Hepatocyte (in vitro differentiated cells): ENCODE measurements around the gene BRIP1. TPM values are rescaled to one million over a fixed set of nuclear protein-coding genes. Genes with fewer than 3 reads are reported as not detected.

Experiments used
- DNase-seq: peaks from one replicate; pipeline ENCODE4 v3.0.0-alpha.2; 2016; ENCODE audit warnings: low spot score
- H2AFZ ChIP-seq: fragments of 200-600 bp; sonication (generic); 2 replicates; pipeline ENCODE4 v1.6.0; 2016; ENCODE audit warnings: antibody characterized with exemption, mild to moderate bottlenecking
- H3K27ac ChIP-seq: fragments of 200-600 bp; sonication (generic); 2 replicates; pipeline ENCODE4 v1.5.1; 2016; ENCODE audit warnings: mild to moderate bottlenecking
- H3K27me3 ChIP-seq: fragments of 200-600 bp; sonication (generic); 2 replicates; pipeline ENCODE4 v1.6.1; 2016
- H3K36me3 ChIP-seq: fragments of 200-600 bp; sonication (generic); replicated peaks from 2 replicates; pipeline ENCODE4 v1.5.1; 2016; ENCODE audit warnings: low read depth; ENCODE audit not compliant: insufficient read depth
- H3K4me1 ChIP-seq: fragments of 200-600 bp; sonication (generic); 2 replicates; pipeline ENCODE4 v1.5.1; 2016; ENCODE audit warnings: mild to moderate bottlenecking, moderate library complexity; ENCODE audit not compliant: insufficient read depth
- H3K4me2 ChIP-seq: fragments of 200-600 bp; sonication (generic); 2 replicates; pipeline ENCODE4 v1.6.0; 2016
- H3K4me3 ChIP-seq: fragments of 200-600 bp; sonication (generic); 2 replicates; pipeline ENCODE4 v1.5.1; 2016; ENCODE audit warnings: mild to moderate bottlenecking
- H3K79me2 ChIP-seq: fragments of 200-600 bp; sonication (generic); 2 replicates; pipeline ENCODE4 v1.6.0; 2017; ENCODE audit warnings: mild to moderate bottlenecking
- H3K9me2 ChIP-seq: fragments of 200-600 bp; sonication (generic); replicated peaks from 2 replicates; pipeline ENCODE4 v1.6.0; 2017; ENCODE audit warnings: mild to moderate bottlenecking; ENCODE audit not compliant: insufficient read depth
- H3K9me3 ChIP-seq: fragments of 200-600 bp; sonication (generic); 2 replicates; pipeline ENCODE4 v1.5.1; 2016; ENCODE audit warnings: low read depth, mild to moderate bottlenecking
- H4K20me1 ChIP-seq: fragments of 200-600 bp; sonication (generic); 2 replicates; pipeline ENCODE4 v1.6.0; 2016; ENCODE audit warnings: mild to moderate bottlenecking; ENCODE audit not compliant: insufficient read depth, poor library complexity, severe bottlenecking
- EZH2 ChIP-seq: fragments of 200-600 bp; sonication (generic); IDR thresholded peaks from 2 replicates; pipeline ENCODE4 v1.6.1; 2016; ENCODE audit warnings: antibody characterized with exemption, mild to moderate bottlenecking, borderline replicate concordance
- EZH2phosphoT487 ChIP-seq: fragments of 200-600 bp; sonication (generic); IDR thresholded peaks from one replicate; pipeline ENCODE4 v1.6.1; 2018; ENCODE audit warnings: antibody characterized with exemption, mild to moderate bottlenecking, low read depth, moderate library complexity; ENCODE audit not compliant: unreplicated experiment, severe bottlenecking
- WGBS: methylation state at CpG from one replicate; pipeline ENCODE4 v1.1.6; 2016; ENCODE audit warnings: low lambda C conversion rate; ENCODE audit errors: missing lambda C conversion rate; 5-methylcytosine and 5-hydroxymethylcytosine counted together
- polyA plus RNA-seq: library from polyadenylated mRNA; unstranded; fragments of >200 nt; fragmentation: Nextera tagmentation; extraction: Ambion mirVana; gene quantifications from 2 replicates; pipeline ENCODE4 v1.2.1, GENCODE V29; 2016
- total RNA-seq: library from RNA; depleted of rRNA; stranded (reverse); fragments of >200 nt; gene quantifications from 2 replicates; pipeline ENCODE4 v1.2.3, GENCODE V29; 2014
- TF ChIP-seq, protein P1 (sequence below): fragments of 200-600 bp; sonication (generic); IDR thresholded peaks from 2 replicates; pipeline ENCODE4 v1.5.1; 2016; ENCODE audit warnings: antibody characterized with exemption, mild to moderate bottlenecking; ENCODE audit not compliant: poor library complexity

Gene BRIP1
- total and polyA plus RNA-seq, 2 experiments from 2014 or later = 0.50 to 4.0 TPM

DNA sequence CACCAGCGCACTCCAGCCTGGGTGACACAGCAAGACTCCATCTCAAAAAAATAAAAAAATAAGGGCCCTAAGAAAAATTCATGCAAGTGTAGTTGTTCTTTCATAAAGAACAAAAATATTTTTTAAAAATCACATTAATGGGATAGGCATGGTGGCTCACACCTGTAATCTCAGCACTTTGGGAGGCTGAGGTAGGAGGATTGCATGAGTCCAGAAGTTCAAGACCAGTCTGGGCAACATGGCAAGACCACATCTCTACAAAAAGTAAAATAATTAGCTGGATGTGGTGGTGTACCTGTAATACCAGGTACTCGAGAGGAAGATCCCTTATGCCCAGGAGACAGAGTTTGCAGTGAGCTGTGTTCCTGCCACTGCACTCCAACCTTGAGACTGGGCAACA lies 15.2 kb upstream of the BRIP1 start:
- no peak overlapping the region for H3K27ac ChIP-seq
- no peak overlapping the region for H2AFZ ChIP-seq
- no peak overlapping the region for H3K4me3 ChIP-seq
- no peak overlapping the region for H3K4me2 ChIP-seq
- 80% methylated on average over 2 of the region's 2 CpGs for WGBS
- no peaks in the 10 kb centered on the region for H3K36me3 ChIP-seq
- TF ChIP-seq, protein P1, sequence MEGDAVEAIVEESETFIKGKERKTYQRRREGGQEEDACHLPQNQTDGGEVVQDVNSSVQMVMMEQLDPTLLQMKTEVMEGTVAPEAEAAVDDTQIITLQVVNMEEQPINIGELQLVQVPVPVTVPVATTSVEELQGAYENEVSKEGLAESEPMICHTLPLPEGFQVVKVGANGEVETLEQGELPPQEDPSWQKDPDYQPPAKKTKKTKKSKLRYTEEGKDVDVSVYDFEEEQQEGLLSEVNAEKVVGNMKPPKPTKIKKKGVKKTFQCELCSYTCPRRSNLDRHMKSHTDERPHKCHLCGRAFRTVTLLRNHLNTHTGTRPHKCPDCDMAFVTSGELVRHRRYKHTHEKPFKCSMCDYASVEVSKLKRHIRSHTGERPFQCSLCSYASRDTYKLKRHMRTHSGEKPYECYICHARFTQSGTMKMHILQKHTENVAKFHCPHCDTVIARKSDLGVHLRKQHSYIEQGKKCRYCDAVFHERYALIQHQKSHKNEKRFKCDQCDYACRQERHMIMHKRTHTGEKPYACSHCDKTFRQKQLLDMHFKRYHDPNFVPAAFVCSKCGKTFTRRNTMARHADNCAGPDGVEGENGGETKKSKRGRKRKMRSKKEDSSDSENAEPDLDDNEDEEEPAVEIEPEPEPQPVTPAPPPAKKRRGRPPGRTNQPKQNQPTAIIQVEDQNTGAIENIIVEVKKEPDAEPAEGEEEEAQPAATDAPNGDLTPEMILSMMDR = no peak
- no peak for TF ChIP-seq EZH2phosphoT487
- TF ChIP-seq EZH2 = no peak
- DNase-seq = no peak
- no peaks in the 10 kb centered on the region for H3K9me3 ChIP-seq
- H3K4me1 ChIP-seq = no peaks in the 10 kb centered on the region
- H4K20me1 ChIP-seq = no peaks in the 10 kb centered on the region
- no peaks in the 10 kb centered on the region for H3K27me3 ChIP-seq
- H3K79me2 ChIP-seq = no peaks in the 10 kb centered on the region
- no peaks in the 10 kb centered on the region for H3K9me2 ChIP-seq

DNA sequence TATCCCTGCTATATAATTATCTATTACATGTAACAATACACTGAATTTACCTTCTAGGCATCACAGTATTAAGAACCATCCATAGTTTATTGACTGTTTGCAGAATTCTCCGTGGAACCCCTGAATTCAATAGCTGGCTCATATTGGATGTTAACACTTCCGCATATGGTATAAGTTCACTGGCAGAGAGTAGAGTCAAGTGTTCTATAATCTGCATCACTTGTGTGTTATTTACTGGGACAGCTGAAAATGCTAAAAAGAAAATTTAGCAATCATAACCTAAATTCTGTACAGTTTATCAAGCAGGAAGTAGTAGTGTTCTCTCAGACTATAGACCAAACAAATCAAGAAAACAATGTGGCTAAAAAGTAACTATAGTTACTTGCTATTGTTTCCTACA lies 14.5 kb upstream of the BRIP1 start:
- Histone ChIP-seq H4K20me1 (no peaks in the 10 kb centered on the region), H3K36me3 (no peaks in the 10 kb centered on the region), H3K4me2 (no peak overlapping the region), H2AFZ (no peak overlapping the region), H3K4me1 (no peaks in the 10 kb centered on the region), H3K79me2 (no peaks in the 10 kb centered on the region), H3K27ac (no peak overlapping the region), H3K27me3 (no peaks in the 10 kb centered on the region), H3K9me2 (no peaks in the 10 kb centered on the region), H3K9me3 (no peaks in the 10 kb centered on the region), H3K4me3 (no peak overlapping the region)
- WGBS = 96% methylated on average over 2 of the region's 2 CpGs
- TF ChIP-seq EZH2 (no peak), EZH2phosphoT487 (no peak)
- TF ChIP-seq, protein P1 = no peak
- no peak for DNase-seq

DNA sequence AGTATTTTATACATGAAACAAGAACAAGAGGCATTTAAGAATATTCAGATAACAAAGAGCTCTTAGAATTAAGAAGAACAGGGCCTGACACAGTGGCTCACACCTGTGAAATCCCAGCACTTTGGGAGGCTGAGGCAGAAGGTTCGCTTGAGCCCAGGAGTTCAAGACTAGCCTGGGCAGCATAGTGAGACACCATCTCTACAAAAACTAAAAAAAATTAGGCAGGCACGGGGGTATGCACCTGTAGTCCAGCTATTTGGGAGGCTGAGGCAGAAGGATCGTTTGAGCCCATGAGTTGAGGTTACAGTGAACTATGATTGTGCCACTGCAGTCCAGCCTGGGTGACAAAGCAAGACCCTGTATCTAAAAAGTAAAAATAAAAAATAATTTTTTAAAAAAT lies 12.5 kb upstream of the BRIP1 start:
- no peaks in the 10 kb centered on the region for H3K79me2 ChIP-seq
- H2AFZ ChIP-seq = no peak overlapping the region
- H3K9me2 ChIP-seq = no peaks in the 10 kb centered on the region
- H4K20me1 ChIP-seq = no peaks in the 10 kb centered on the region
- no peak for DNase-seq
- no peaks in the 10 kb centered on the region for H3K36me3 ChIP-seq
- H3K27me3 ChIP-seq = no peaks in the 10 kb centered on the region
- H3K4me3 ChIP-seq = no peak overlapping the region
- no peak overlapping the region for H3K4me2 ChIP-seq
- no peaks in the 10 kb centered on the region for H3K9me3 ChIP-seq
- H3K27ac ChIP-seq = no peak overlapping the region
- no peaks in the 10 kb centered on the region for H3K4me1 ChIP-seq
- 92% methylated on average over 3 of the region's 3 CpGs for WGBS
- TF ChIP-seq EZH2phosphoT487 (no peak), EZH2 (no peak)
- TF ChIP-seq, protein P1 = no peak

DNA sequence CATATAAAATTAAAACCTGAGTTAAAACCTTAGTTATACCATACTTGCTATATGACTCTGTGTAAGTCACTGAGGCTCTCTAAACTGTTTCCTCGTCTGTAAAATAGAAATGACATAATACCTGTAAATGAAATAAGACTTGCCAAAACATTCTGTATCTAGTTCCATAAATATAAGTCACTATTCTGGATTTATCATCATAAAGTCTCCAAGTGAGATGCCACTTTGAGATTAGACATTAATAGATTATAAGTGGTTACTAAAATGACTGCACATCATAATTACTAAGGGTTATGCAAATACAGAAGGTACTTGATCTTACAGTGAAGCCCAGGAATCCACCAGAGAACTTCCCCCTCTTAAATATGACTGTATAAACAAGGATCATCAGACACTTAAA lies 12.0 kb upstream of the BRIP1 start:
- H2AFZ ChIP-seq = no peak overlapping the region
- 76% methylated on average over 1 of the region's 1 CpG for WGBS
- TF ChIP-seq, protein P1 = no peak
- TF ChIP-seq EZH2phosphoT487 = no peak
- no peak for TF ChIP-seq EZH2
- H3K9me2 ChIP-seq = no peaks in the 10 kb centered on the region
- no peak overlapping the region for H3K4me2 ChIP-seq
- H3K27me3 ChIP-seq = no peaks in the 10 kb centered on the region
- H3K27ac ChIP-seq = no peak overlapping the region
- no peak overlapping the region for H3K4me3 ChIP-seq
- no peaks in the 10 kb centered on the region for H3K36me3 ChIP-seq
- H3K9me3 ChIP-seq = no peaks in the 10 kb centered on the region
- H3K79me2 ChIP-seq = no peaks in the 10 kb centered on the region
- no peak for DNase-seq
- H4K20me1 ChIP-seq = no peaks in the 10 kb centered on the region
- H3K4me1 ChIP-seq = no peaks in the 10 kb centered on the region
